HepG2 (cell line): ENCODE data around the gene PIK3R3. TPM values are rescaled to one million over a fixed set of nuclear protein-coding genes. Genes with fewer than 3 reads are reported as not detected.

ENCODE experiments used
- CCDC6 ChIP-seq: sonication (generic); formaldehyde crosslinking; IDR thresholded peaks from 2 replicates; pipeline ENCODE4 v1.8.1; 2022; ENCODE audit warnings: mild to moderate bottlenecking, missing genetic modification reagents, moderate library complexity
- JUN ChIP-seq: sonication (generic); formaldehyde crosslinking; IDR thresholded peaks from 2 replicates; pipeline ENCODE4 v1.4.0; 2020; ENCODE audit warnings: mild to moderate bottlenecking, missing genetic modification reagents
- RFX1 ChIP-seq: fragments of 450-650 bp; IDR thresholded peaks from 2 replicates; pipeline ENCODE4 v1.6.1; 2017
- ZSCAN29 ChIP-seq: sonication (generic); formaldehyde crosslinking; conservative IDR thresholded peaks from 2 replicates; pipeline ENCODE4 v1.4.0; 2020; ENCODE audit warnings: mild to moderate bottlenecking, missing genetic modification reagents
- polyA plus RNA-seq, 8 experiments: library from polyadenylated mRNA; depleted of rRNA in 3 of 8; stranded (reverse) in 7 of 8; unstranded in 1 of 8; fragments of >200 nt; fragmentation: Illumina TruSeq in 4 of 8; extraction: Trizol in 4 of 8; gene quantifications; 2 replicates each; pipeline versions ENCODE4 v1.2.1 to v1.2.3, GENCODE V29; 2011 to 2016; ENCODE audit warnings: low read depth in 4 of 8, missing spikeins in 1 of 8, mixed read lengths in 1 of 8; ENCODE audit not compliant: insufficient read depth in 1 of 8
- total RNA-seq, 5 experiments: library from RNA; depleted of rRNA; stranded (reverse); fragments of >200 nt; fragmentation: Illumina TruSeq; extraction: Trizol; gene quantifications; 2 replicates each; pipeline ENCODE4 v1.2.3, GENCODE V29; 2016; ENCODE audit warnings: low read depth in 1 of 5
- TF ChIP-seq, protein P1 (sequence below): sonication (generic); formaldehyde crosslinking; IDR thresholded peaks from 2 replicates; pipeline ENCODE4 v1.8.1; 2023; ENCODE audit warnings: mild to moderate bottlenecking, missing genetic modification reagents
- TF ChIP-seq, protein P2 (sequence below): sonication (generic); formaldehyde crosslinking; IDR thresholded peaks from 2 replicates; pipeline ENCODE4 v1.5.0; 2020; ENCODE audit warnings: mild to moderate bottlenecking, missing genetic modification reagents
- TF ChIP-seq, protein P3 (sequence below): sonication (generic); formaldehyde crosslinking; IDR thresholded peaks from 2 replicates; pipeline ENCODE4 v1.8.0; 2023; ENCODE audit warnings: mild to moderate bottlenecking, missing genetic modification reagents

PIK3R3 gene
- total and polyA plus RNA-seq, 2 of the 13 experiments (the other 11 are each of a cell fraction or from before 2014, with no cell fraction given), result 0.37 to 6.9 TPM

DNA sequence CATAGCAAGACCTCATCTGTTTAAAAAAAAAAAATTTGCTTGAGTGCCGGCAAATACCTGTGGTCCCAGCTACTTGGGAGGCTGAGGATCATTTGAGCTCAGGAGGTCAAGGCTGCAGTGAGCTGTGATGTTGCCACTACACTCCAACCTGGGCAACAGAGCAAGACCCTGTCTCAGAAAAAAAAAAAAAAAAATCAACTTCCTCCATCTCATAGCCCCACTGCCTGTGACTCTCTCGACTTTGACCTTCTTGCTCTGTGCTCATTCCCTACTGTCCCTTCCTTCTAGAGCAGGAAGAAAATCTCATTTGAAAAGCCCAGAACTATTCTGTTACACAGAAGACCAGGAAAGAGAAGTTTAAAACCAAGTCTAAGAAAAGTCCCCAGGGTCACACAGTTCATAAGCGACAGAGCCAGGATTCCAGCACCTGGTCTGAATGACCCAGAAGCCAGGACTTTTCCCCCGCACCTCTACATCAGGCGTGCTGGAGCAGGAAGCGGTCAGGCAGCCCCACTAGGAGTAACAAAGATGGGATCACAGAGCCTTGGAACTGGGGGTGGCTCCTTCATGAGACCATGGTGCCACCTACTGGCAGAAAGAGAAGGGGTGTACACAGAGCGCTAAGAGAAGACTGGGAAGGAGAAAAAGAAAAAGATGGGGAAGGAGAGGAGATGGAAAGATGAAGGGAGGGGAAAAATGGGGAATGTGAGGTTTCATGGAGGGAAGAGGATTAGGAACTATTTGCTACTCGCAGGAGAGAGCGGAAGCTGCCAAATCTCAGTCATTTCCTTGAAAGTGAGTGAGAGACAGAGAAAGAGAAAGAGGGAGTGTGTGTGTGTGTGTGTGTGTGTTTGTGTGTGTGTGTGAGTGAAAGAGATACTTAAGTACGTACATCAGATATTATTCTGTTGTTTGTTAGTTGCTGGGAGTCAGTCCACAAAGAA, 47.0 kb upstream of the PIK3R3 start (continued):
- TF ChIP-seq, protein P1, sequence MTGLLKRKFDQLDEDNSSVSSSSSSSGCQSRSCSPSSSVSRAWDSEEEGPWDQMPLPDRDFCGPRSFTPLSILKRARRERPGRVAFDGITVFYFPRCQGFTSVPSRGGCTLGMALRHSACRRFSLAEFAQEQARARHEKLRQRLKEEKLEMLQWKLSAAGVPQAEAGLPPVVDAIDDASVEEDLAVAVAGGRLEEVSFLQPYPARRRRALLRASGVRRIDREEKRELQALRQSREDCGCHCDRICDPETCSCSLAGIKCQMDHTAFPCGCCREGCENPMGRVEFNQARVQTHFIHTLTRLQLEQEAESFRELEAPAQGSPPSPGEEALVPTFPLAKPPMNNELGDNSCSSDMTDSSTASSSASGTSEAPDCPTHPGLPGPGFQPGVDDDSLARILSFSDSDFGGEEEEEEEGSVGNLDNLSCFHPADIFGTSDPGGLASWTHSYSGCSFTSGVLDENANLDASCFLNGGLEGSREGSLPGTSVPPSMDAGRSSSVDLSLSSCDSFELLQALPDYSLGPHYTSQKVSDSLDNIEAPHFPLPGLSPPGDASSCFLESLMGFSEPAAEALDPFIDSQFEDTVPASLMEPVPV, result no peak
- TF ChIP-seq CCDC6 (CRISPR knock-in tag) (0 out of 2 replicates have a peak, but pooled peaks have one; percentile 12), RFX1 (no peak), JUN (CRISPR knock-in tag) (peak; percentile 38; the same call in 1 of the 2 replicates), ZSCAN29 (CRISPR knock-in tag) (peak; percentile 58; the same call in 1 of the 2 replicates)
- TF ChIP-seq, protein P2, sequence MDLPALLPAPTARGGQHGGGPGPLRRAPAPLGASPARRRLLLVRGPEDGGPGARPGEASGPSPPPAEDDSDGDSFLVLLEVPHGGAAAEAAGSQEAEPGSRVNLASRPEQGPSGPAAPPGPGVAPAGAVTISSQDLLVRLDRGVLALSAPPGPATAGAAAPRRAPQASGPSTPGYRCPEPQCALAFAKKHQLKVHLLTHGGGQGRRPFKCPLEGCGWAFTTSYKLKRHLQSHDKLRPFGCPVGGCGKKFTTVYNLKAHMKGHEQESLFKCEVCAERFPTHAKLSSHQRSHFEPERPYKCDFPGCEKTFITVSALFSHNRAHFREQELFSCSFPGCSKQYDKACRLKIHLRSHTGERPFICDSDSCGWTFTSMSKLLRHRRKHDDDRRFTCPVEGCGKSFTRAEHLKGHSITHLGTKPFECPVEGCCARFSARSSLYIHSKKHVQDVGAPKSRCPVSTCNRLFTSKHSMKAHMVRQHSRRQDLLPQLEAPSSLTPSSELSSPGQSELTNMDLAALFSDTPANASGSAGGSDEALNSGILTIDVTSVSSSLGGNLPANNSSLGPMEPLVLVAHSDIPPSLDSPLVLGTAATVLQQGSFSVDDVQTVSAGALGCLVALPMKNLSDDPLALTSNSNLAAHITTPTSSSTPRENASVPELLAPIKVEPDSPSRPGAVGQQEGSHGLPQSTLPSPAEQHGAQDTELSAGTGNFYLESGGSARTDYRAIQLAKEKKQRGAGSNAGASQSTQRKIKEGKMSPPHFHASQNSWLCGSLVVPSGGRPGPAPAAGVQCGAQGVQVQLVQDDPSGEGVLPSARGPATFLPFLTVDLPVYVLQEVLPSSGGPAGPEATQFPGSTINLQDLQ (CRISPR knock-in tag), result no peak
- TF ChIP-seq, protein P3, sequence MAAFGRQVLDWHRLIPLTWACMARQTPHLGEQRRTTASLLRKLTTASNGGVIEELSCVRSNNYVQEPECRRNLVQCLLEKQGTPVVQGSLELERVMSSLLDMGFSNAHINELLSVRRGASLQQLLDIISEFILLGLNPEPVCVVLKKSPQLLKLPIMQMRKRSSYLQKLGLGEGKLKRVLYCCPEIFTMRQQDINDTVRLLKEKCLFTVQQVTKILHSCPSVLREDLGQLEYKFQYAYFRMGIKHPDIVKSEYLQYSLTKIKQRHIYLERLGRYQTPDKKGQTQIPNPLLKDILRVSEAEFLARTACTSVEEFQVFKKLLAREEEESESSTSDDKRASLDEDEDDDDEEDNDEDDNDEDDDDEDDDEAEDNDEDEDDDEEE, result peak; percentile 77; the same call in 1 of the 2 replicates
- TF ChIP-seq, all 625 proteins: peak for 47
